ENCODE results near the gene SNCA.

SNCA gene

DNA sequence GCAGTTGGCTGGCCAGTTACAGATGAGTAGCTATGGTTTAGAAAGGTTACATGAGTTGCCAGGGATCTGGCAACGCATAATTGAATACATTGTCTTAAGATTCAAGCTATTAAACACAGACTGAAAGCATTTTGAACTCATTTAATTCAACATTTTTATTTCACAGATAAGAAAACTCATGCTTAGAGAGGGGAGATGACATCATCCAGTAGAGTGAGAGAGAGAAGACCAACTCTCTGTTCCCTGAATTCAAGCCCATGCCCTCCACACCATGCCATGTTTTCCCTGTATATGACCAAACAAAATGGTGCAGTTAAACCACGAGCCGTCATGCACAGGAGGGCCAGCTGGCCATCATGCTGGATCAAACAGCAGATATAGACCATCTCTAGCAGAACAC, 22.6 kb downstream of the SNCA start:
- DNase-seq (ENCODE audit: low read depth), result no peak

DNA sequence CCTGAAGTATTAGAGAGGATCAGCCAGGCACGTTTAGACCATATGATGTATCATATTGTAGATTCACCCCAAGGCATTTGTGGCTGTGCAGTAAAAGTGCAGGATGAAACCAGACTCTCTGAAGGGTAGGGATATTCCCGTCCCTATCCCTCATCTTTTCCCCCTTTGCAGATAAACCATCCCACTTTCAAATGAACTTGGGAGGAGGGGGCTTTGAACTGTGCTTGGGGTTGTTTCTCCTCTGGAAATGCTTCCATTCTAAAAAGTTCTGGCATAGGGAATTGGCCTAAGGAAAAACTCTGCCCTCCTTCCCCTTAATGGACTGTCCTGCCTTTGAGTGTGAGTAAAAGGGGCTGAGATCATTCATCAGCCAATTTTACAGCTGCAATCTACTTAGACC, 23.8 kb downstream of the SNCA start:
- no peak for DNase-seq (ENCODE audit: low read depth)

DNA sequence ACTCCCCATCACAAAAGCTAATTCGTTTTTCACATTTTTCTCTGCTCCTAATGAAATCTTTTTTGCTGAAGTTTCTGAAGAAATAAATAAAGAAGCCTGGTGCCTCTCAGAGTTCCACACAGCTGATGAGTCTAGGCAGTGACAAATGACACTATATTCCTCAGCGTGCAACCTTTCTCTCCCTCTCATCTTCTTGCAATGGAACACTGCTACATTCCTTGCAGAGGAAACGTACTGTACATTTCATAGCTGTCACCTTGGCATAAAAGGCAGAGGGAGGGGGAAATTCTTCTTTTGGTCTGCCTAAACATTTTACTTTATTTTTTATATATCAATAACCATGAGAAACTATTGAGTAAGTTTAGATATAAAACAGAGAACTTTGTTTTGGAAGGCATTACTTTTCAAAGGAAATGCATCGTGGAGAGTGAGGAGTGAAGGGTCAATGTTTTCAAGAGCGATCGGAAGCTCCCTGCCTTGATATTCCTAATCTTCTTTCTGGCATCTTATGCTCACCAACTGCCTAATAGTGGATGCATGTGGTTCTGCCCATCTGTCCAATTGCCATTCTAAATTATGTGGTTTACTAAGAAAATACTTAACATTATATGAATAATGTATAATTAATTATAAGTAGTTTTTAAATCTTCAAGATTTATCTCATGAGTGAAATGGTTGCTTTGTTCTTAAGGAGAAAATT, 29.4 kb downstream of the SNCA start:
- no peak for DNase-seq (ENCODE audit: low read depth)

DNA sequence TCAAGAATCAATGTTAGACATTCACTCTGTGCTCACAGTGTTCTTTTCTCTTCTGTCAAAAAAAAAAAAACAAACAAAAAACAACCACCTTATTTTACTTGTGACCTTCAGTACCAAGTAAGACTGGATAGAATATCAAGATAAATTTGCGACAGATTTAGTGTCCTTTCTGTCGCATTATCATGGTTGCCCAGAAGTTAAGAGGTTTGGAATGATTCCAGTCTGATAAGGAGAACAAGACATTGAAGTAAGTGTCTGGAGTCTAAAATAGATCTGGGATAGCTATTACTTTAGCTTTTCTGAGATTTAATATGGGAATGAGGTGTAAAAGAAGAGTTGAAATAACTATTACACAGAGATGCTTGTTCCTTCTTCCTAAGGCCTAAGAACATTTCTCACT, 31.7 kb downstream of the SNCA start:
- DNase-seq (ENCODE audit: low read depth), result no peak

DNA sequence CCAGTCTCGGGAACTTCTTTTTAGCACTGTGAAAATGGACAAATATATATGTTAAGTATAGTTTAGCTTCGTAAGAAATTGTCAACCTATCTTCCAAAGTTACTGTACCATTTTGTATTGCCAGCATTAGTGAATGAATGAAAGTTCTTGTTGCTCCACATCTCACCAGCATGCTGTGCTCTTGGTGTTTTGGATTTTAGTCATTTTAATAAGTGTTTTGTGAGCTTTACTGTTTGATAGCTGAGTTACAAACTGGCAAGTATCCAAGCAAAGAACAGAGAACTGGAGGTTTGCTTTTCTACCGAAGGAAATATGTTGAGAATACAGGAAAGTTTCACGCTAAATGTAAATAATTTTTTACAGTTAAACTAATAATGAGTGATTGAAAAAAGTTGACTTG, 33.0 kb downstream of the SNCA start:
- no peak for DNase-seq (ENCODE audit: low read depth)

DNA sequence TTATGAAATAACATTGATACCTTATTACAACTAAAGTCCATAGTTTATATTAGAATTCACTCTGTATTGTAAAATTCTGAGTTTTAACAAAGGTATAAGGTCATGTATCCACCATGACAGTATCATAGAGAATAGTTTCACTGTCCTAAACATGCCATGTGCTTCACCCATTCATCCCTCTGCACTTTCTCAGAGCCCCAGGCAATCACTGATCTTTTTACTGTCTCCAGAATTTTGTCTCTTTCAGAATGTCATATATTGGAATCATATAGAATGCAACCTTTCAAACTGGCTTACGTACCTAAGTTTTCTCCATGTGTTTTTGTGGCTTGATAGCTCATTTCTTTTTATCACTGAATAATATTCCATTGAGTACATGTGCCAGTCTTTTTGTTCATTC, 33.9 kb downstream of the SNCA start:
- no peak for DNase-seq (ENCODE audit: low read depth)

DNA sequence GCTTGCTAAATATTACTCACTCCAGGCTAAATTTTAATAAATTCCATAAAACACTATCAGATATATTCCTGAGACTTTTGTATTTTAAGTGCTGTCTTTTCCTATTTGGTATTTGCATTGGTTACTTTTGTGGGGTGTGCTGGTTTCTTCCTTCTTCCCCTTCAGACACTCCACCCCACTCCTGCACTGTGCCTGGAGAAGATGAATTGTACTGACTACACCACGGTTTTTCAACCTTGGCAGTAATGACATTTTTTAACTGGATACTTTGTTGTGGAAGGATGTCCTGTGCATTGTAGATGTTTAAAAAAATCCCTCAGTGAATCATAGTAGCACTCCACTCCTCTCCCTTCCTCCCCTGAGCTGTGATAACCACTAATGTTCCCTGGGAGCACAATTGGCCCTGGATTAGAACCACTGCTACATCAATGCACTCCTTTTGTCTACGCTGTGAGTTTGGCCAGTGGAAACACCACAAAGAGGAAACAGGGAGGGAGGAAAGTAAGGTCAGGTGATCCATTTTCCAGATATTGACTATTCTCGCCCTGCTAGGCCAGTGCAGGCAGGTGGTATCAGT, 36.3 kb downstream of the SNCA start:
- no peak for DNase-seq (ENCODE audit: low read depth)

DNA sequence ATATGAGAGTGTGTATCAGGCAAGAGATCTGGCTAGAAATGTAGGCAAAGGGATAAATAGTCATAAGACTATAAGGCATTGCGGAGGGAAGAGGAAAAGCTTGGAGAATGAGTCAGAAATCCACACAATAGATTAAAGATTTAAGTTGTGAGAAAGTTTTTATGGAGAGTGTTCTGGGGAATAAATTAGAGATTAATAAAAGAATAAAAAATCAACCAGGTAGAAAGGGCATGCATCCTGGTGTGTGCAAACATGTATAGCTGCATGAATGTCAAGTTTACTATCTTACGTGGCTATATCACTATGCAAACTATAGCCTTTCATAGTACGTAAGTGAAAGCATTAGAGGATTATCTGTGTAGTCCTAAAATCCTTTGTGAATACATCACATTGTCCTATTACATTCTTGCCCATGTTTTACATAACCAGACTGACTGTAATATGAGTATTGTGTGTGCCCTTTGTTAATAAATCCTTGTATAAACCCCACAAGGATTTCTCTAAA, 36.9 kb downstream of the SNCA start:
- no peak for DNase-seq (ENCODE audit: low read depth)

DNA sequence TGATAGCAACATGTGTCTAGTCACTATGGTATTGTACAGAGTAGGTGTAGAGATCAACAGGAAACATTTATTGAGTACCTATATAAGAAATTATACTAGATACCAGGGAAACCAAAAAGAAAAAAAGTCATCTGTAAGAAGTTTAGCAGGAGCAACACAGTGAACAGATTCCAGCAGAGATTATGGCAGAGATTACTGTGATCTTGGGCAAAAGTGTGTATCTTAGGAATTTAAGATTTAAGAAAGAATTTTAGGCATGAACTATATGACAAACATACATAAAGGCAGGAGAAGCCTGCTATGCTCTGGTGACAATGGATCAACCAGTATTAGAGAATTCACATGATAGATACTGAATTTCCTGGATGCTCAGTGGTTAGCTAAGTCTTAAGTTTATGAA, 37.9 kb downstream of the SNCA start:
- DNase-seq (ENCODE audit: low read depth), result no peak

DNA sequence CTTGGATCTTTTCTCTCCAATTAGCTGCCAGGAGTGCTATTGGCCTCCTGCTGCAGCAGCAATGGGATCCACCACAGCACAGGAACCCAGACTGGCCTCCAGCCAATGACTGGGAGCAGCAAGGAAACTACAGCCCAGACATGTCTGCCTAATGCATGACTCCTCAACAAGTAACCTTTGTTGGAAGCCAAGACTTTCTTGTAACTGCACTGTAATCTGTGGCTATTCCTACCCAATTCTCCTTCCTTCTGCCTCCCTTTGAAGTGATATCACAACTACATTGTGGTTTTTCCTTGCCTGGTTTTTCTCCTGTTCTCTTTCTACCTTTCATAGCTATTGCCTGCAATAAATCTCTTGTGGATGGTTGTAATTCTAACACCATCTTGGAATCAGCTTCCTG, 39.8 kb downstream of the SNCA start:
- no peak for DNase-seq (ENCODE audit: low read depth)

DNA sequence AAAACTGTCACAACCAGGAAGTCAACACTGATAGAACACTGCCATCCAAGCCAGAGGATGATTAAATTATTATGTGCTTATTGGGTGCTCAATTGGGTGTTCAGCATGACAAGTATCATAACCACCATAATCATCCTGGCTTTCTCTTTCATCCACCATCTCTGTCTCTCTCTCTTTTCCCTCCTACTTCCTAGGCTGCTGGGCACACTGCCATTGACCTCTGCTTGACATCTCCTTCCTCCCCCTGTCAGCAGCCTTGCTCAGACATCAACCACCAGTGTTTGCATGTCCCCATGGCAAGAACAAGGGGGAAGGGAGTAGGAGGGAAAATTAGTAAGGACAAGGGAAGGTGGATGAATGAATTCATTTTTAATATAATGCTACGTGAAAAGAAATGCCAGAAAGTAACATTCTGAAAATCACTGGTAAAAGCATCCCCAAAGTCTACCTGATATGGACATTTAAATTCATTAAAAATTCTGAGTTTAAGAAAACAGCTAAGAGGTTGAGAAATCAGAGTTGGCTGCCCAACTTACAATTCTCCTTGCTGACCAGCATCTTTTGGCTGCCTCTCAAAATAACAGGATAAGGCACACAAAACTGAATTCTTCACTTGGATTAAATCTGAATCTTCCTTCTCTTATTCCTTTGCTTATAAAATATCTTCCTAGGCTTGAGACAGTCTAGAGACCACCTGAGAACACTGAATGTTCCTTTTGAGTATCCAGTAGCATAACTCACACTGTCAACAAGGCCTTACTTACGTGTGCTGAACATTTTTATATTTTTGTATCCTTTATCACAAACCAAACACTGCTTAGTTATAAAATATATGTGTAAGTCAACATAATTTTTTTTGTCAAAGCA, 48.5 kb downstream of the SNCA start:
- no peak for DNase-seq (ENCODE audit: low read depth)

DNA sequence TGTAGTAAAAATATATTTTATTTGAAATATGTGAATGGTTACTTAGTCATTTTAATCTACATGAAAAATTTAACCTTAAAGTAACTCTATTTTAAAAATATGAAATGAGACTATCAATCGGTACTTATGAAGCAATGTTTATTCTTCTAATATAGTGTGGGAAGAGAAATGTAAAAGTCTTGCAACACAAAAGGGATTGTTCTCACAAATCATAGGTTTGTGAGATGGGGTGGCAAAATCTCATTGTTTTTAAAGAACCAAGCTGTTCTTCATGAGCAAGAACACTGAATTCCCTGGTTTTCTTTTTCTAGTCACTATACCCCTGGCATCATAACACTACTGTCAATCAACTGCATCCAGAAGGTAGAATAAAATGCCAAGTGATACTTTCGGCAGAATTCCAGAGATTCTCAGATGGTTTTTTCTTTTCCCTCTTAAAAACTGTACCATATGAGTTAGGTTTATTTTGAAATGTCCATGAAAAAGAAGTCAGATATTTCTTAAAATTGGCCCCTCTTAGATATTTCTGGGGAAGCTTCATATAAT, 52.2 kb downstream of the SNCA start:
- DNase-seq (ENCODE audit: low read depth), result no peak

DNA sequence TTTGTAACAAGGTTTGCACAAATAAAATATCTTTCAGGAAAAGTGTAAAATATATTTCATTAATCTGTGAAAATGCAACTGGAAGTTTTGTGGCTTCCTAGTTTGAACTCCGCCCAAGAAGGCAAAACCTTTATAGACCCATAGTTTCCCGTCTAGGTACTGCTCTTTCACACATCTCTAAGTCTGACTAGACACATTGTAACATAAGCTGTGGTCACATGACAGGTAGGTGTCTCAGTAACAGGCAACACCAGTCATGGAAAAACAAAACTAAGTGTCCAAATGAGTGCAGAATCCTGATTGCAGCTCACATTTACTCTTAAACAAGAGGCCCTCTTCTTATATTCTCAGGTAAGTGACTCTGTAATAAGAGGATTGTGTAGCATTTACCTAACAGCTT, 55.6 kb downstream of the SNCA start:
- DNase-seq (ENCODE audit: low read depth), result no peak

DNA sequence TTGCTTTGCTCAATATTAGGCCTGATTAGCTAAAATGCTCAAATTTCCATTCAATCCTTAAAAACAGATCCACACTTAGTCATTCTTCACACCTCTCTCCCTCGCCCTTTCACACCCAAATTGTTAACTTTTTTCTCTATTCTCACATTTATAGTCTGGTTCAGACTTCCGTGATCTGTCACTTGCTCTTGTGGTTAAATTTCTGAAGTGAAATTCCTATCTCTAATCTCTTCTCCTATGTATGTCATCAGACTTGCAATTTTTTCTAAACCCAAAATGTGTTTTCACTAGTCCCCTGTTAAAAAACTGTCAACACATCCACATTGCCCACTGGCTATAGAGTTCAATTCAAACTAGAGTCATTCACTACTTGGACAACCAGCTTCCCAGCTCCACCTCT, 63.2 kb downstream of the SNCA start:
- DNase-seq (ENCODE audit: low read depth), result no peak

DNA sequence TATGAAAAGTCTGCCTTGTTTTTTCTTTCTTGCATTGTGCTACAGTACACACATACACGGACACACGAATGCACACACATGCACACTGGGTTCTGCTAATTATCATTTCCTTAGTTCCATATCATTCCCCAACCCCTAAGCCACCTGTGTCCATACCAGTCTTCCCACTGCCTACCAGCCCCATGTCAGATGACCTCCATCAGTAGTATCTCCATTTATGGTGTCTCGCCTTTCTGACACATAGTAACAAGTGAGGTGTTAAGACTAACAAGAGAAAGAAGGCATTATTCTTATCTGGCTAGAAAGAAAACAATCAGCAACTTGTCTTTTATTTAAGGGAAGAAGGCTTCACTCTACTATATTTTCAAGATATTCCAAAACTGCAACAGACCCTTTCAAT, 67.1 kb downstream of the SNCA start:
- DNase-seq (ENCODE audit: low read depth), result no peak

DNA sequence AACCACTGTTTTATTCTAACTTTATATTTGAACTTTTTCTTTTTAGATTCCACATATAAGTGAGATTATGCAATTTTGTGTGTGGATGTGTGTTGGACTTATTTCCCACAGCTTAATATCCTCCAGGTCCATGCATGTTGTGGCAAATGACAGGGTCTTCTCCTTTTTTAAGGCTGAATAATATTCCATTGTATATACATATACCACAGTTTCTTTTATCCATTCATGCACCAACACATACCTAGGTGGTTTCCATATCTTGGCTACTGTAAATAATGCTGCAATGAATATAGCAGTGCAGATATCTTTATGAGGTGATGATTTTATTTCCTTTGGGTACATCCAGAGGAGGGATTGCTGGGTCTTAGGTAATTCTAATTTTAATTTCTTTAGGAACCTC, 69.0 kb downstream of the SNCA start:
- no peak for DNase-seq (ENCODE audit: low read depth)

DNA sequence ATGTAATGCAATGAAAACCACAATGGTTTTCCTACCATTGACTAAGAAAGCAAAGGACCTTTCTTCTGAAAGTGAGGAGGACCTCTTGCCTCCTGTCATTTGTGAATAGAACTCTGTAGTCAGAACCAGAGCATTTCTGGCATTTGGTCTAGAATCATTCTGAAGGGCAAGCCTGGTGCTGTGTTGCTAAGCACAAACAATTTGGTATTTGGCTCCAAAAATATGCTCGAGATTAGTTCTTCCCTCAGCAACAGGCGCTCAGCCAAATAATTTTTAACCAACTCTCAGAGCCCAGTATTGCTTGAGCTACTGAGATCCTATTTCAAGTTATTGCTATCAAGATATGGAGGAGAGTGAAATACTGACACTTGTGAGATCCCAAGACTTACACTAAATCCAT, 71.0 kb downstream of the SNCA start:
- DNase-seq (ENCODE audit: low read depth), result no peak

DNA sequence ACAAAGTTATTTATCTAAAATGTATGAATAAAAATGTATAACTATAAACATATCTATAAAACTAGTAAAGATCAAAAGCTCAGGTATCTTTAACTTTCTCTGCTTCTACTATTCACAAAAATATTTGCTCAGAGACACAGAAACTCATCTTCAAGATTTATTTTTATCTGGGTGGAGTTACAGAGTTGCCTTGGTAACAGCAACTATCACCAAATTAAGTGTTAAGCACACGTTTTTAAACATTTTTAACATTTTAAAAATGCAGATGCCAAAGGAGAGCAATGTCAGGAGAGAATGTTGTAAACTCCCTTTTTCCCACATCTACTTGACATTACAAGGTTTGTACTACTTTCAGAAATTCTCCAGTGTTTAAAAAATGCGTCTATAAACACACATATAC, 71.4 kb downstream of the SNCA start:
- DNase-seq (ENCODE audit: low read depth), result no peak

DNA sequence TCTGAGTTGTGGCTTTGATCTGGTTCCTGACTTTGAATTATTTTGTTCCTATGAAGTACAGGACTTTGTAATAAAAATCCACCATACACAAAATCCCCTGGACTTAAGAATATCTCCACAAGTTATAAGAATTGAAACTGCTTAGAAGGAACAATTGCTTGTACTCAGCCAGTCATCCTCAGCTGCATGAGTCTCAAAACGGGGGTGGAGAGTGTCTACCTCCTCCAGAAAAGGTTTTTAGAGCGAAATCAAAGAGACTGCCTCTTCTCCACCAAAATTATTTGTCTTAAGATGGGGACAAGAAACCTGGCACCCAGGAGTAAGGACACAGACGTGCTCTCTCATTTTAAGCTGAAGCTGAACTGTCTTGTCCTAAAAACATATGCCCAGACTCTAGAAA, 74.7 kb downstream of the SNCA start:
- no peak for DNase-seq (ENCODE audit: low read depth)

DNA sequence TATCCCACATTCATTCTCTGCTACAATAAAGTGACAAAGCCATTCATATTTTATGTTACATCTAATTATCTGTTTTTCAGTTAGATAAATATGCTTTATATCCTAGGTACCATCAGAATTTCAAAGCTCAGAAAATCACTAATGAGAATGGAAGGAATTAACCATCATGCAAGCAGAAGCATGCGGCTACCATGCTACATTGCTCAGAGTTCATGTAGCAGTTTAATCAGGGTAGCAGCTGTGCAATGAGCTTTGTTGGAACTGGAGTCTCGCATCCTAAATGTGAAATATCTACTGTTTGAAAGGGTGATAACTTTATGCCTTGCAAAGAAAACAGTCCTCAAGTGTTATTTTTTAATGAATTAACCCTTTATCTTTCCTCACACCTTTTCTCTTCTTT, 77.5 kb downstream of the SNCA start:
- no peak for DNase-seq (ENCODE audit: low read depth)

DNA sequence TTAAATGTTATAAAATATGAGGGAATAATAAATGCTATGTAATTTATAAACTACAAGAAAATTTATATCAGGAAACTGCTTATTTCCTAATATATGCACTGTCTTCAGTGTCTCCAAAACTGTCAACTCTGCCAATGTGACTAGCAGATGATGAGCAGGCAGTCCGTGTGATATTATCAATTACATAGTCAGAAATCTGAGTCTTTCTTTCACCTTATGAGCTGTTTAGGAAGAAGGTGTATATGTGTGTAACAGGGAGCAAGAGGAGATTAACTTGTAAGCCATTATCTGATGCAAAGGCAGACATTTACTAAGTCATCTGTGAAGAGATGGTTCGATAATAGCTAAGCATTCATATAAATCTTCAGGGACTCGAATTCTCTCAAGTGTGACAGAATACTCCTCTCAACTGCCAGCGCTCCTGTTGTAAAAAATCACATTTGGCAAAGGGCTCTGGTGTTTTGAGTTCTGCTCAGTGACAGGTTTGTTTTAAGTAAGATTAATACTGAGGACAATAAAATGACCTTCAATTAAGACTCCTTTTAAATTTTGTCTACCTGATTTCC, 79.7 kb downstream of the SNCA start:
- no peak for DNase-seq (ENCODE audit: low read depth)

DNA sequence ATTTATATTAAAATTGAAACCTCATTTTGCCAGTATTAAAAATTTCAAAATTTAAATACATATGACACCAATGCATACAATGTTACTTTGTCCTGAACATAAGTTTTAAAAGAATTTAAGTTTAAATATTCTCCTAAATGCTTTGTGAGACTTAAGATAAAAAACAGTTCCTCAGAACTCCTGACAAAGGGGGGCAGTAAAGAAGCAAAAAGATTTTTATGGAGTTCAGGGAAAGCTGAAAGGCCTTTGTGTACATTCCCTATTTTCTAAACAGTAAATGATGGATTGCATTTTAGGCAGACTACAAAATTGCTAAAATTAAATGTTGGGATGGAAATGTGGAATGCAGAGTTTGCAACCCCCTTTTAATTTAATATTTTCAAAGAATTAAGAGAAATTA, 81.7 kb downstream of the SNCA start:
- DNase-seq (ENCODE audit: low read depth), result no peak

DNA sequence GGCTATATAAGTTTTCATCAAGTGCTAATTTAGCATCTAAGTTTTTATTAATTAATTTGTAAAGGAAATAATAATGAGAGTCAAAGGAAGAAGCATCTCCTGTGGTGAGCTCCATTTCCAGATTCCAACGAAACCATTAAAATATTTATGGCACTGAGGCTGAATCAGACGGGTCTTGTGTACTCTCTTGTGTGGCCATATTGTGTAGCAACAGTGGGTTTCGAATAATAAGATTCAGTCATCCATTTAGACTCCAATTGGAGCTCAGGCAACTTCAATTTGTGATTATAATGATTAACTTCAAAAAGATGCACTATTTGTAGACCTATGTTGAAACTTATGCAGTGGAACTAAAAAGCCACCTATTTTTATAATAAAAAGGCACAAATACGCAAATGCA, 82.4 kb downstream of the SNCA start:
- DNase-seq (ENCODE audit: low read depth), result no peak
